CD4-positive, alpha-beta T cell treated with Interleukin-6 for 4 hours (primary cell): ENCODE data around the gene ZNF558.

Source experiments
- DNase-seq: peaks from one replicate; pipeline ENCODE4 v3.0.0-alpha.2; 2020; ENCODE audit warnings: mixed read lengths

ZNF558 gene

DNA sequence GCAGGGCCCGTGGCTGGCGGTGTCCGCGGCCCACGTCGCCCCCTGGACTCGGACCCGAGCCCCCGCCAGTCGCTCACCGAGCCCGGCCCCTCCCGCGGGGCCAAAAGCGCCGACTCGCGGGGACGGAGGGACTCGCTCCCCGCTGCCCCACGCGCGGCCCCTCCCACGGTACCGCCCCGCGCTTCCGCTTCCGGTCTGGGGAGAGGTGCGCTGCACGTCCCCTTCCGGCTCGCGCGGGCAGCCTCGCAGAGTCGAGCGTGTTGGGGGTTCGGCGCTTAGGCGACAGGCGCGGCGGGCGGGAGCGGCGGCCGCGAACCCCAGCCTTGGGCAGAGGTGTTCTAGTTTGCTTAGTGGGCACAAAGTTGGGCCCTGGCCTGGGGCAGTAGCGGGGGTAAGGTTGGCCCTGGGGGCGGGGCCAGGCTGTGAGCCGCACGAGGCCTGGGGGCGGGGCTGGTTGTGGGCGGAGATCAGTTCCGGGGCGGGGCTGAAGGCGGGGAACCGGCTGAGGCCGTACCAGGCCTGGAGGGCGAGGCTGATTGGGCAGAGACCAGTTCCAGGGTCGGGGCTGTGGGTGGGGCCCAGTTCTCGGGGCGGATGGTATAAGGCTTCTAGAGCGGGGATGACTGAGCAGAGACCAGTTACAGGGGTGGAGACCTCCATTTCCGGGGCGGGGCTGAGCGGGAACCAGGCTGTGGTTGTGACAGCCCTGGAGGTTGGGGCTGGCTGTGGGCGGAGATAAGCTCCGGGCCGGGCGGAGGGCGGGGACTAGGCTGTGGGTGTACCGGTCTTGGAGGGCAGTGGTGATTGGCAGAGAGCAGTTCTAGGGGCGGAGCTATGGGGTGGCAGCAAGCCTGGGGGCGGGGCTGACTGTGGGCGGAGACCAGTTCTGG, at the start of gene ZNF558, which contains the start of gene MBD3L1:
Gene ZNF558, minus strand, starts transcription at position 173 of the 890 bp plus-strand sequence. CDS start 9,645 bp downstream, outside the sequence.
Gene MBD3L1, plus strand, starts transcription at position 246 of the 890 bp plus-strand sequence. CDS start 10,302 bp downstream, outside the sequence.
- peak; percentile 98 for DNase-seq

DNA sequence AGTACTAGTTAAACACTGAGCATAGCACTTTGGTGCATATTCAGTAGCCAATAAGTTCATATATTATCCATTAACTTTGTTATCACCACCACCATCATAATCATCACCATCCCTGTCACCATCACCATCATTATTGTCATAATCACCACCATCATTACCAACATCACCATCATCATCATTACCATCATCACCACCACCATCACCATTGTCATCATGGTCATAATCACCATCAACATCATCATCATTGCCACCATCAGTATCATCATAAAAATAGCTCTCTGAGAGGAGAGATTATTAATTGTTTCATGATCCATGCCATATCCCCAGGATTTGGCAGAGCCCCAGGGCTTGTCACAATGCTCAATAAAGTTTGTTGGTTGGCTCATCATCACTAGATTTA, 49.4 kb upstream of the ZNF558 start:
- no peak for DNase-seq

DNA sequence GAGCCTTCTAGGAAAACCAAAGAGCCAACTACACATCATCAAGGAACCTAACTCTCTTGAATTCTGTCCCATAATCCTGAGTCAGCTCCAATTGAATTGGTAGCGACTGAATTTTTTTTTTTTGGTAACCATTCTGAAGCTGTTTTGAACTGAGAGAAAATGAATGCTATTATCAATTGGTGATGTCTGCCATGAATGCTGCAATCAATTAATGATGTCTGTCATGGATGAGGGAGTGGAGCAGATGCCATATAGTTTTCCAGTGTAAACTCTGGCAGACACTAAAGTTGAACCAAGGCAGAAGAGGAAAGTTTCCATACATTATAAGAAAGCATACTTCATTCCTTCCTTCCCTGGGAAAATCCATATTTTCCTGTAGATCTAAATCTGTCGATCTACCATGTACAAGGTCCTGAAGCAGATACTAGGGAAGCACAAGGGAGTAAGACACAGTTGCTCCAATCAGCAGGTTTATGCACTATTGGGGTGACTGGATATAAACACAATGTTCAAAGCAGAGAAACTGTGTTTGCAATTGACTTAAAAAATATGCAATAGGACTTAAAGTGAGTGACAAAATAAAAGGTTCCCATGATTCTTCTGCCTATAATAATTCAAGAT, 48.9 kb upstream of the ZNF558 start:
- DNase-seq = no peak

DNA sequence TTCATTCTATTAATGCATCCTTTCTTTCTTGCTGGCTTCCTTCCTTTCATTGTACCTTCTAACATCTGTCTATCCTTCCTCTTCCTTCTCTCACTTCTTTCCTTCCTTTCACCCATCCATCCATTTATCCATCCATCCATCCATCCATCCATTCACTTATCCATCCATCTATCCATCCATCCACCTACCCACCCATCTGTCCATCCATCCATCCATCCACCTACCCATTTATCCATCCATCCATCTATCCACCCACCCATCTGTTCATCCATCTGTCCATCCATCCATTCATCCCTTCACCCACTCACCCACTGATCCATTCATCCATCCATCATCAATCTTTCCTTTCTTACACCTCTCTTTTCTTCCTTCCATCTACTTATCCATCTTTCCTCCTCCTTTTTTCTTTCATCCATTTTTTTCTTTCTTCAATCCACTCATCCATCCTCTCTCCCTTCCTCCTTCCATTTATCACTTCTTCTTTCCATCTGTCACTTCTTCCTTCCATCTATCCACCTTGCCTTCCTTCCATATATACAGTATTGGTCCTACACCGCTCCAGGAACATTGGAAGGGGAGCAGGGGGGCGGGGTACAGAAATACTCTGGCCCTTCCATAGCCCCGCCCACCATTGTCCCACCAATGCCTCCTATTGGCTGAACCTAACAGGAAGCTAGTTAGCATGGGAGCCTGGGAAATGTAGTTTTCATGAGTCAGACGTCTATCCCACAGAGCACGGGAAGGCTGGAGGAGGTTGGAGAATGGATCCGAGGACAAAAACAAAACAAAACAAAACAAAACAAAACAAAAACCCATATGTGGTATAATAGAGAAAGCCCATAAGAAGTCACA, 46.0 kb upstream of the ZNF558 start:
- no peak for DNase-seq

DNA sequence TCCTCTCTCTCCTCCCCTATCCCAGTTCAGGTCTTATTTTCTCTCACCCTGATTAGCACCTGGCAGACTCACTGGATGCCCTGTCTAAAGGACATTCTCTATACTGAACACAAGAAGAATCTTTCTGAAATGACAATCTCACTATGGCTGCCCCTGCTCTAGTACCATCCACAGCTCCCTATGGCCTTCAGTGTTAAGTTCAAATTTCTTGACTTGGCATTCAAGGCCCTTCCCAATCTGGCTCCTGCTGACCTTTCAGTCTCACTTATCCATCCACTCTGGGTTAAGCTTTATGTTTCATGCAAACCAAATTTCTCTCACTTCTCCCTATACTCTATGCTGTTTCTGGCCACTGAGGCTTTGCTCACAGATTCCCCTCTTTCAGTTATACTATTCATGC, 34.2 kb upstream of the ZNF558 start:
- no peak for DNase-seq

DNA sequence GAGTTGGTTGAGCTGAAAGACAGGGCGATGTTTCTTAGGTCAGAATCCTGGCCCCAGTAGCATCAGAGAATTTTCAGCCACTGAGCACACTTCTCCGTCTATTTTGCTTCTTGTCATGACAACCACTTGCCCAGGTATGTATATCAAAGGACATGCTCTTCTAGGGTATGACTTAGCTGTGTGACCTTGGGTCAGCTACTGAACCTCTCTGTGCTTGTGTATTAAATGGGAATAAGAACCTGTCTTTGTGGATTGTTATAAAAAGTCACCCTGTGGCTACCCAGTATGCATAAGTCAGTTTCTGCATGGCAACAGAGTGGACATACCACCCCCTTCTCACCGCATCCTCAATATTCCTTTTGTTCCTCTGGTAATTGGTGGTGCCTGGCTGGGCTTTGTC, 26.2 kb upstream of the ZNF558 start:
- no peak for DNase-seq

DNA sequence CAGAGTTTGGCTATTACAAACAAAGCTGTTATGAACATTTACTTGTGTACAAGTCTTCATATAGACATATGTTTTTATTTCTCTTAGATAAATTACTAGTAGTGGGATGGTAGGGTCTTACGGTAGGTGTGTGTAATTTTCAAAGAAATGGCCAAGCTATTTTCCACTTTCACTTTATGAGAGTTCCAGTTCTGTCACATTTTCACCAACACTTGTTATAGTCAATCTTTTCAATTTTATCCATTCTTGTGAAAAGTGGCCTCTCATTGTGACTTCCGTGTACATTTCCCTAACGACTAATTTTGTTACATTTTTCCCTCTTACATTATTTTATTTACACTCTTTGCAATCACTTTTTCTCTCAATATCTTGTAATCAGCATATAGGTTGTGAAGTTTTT, 18.4 kb upstream of the ZNF558 start:
- no peak for DNase-seq

DNA sequence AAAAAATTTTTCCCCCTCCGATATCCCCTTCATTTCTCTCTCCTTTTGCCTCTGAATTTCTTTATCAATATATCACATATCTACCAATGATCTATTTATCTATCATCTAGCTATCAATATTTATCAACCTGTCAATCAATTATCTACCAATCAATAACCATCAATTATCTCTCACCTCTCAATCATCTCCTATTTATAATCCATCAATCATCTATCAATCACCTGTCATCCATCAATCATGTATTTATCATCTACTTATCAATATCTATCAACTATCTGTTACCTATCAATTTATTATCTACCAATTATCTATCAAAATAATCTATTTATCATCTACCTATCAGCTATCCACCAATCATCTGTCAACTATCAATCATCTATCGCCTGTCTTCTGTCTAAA, 17.1 kb upstream of the ZNF558 start:
- DNase-seq = no peak

DNA sequence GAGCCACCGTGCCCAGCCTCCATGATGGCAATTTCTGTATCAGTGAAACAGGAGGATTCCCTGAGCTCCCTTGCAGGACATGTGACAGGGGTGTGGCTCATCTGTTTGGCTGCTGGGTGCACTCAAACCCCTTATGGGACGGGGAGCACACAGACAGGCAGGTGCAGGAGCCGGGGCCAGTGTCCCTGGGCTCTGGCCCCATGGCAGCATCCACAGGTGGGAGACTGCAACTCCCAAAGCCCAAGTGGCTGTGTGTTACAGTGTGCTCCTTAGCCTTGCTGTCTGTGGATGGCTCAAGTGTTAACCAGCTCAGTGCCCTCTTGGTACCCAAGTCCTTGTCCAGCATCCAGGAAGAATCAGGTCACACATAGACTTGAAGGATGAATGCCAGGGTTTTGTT, 14.7 kb upstream of the ZNF558 start:
- no peak for DNase-seq

DNA sequence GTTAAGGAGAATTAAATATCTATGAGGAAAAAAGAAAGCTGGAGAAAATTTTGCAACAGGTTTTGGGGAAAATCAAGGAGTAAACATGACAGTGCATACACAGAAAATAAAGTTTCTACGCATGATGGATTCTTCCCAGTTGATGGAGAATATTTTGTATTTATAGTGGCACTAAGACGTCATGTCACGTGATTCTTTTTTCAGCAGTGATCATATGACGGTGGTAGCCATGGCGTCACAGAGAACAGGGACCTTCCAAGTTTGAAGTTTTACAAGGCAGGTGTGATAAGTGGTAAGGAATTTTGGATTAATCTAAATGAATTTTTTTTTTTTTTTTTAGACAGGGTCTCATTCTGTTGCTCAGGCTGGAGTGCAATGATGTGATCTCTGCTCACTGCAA, 8.6 kb upstream of the ZNF558 start:
- no peak for DNase-seq

DNA sequence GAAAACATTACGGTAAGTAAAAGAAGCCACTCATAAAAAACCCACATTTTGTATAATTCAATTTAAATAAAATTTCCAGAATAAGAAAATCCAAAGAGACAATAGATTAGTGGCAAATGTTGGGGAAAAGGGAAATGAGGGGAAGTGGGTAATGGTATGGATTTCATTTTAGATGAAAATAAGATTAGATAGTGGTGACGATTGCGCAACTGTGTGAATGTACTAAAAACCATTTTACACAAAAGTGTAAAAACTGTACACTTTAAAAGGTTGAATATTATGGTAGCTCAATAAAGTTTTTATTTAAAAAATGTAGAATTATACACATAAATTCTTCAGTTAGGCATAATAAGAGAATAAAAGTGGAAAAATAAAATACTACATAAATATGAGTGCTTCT, 3.8 kb upstream of the ZNF558 start:
- no peak for DNase-seq

DNA sequence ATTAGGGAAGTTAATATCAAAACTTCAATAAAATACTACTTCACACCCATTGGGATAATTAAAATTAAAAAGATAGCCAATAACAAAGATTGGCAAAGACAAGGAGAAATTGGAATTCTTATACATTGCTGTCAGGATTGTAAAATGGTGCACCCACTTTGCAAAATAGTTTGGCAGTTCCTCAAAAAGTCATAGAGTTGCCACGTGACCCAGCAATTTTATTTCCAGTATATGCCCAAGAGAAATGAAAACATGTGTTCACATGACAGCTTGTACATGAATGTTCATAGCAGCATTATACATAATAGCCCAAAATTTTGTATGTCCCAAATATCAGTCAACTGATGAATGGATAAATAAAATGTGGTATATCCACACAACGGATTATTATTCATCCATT, 3.3 kb upstream of the ZNF558 start:
- no peak for DNase-seq

DNA sequence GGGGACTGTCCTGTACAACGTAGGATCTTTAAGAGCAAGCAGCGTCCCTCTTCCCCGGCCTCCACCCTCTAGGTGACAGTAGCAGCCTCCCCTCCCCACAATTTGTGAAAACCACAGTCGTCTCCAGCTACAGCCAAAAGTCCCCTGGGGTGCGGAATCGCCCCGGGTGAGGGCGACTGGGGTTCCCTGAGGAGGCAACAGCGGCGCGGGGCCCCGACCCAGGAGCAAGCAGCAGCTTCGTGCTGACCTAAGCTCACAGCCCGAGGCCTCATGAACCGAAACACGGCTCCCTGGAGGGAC, 322 bp downstream of the ZNF558 start:
- no peak for DNase-seq

DNA sequence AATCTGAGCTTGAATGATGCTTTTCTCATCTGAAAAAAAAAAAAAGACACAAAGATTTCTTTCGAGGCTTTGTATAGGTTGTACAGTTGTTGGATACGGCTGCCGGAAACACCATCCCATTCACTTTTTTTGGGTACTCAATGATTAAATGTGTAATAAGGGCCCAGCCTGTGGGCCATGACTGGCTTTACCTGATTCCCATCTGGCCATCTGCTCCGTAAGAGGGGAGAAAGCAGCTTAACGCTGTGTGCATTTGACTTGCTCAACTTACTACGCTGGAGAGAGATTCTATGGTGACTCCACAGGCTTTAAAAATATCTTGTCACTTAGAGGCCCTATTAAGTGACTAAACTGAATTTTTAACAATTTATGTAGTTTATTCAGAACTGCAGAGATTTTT, 731 bp downstream of the ZNF558 start:
- DNase-seq = no peak

DNA sequence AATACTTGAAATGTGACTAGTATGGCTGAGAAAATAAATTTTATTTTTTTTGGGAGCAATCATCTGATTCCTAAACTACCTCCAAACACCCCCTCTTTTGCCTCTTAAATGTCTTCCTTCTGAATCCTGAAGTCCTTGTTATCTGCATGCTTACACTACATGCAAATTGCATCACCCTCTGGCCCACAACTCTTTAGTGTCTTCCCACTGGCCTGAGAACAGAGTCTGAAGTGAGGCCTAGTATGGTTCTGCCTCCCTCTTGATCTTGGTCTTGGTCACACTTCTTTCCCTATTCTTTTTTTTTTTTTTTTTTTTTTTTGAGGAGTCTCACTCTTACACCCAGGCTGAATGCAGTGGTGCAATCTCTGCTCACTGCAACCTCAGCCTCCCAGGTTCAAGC, 4.8 kb downstream of the ZNF558 start:
- DNase-seq = no peak

DNA sequence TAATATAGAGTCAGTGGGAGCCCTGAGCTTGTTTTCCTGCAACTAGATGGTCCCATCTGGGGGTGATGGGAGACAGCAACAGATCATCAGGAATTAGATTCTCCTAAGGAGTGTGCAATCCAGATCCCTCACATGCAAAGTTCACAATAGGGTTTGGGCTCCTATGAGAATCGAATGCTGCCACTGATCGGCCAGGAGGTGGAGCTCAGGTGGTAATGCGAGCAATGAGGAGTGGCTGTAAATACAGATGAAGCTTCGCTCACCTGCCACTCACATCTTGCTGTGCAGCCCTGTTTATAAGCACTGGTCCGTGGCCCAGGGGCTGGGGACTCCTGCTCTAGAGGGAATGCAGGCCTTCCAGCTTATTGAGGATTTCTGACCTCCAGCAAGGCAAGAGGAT, 5.7 kb downstream of the ZNF558 start:
- no peak for DNase-seq

DNA sequence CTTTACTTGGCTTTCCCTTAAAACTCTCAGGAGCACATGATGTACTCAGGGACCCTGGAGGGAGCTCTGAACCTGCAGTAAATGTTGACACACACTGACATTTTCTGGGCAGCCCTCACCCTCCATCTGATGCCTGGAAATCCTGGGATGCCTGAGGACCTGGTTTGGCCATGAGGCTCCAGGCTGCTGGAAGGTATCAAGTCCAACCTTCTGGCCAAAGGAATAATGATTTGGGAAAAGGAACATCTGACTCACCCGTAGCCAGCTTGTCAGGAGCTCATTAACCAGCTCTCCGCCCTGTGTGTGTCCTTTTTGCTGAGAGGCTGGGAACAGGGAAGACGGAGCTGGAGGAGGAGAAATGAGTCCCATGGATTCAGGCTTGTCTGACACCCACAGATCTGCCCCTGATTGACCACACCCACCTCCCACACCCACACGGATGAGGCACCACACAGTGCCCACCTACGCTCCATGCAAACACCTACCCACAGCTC, 10.3 kb downstream of the ZNF558 start:
- DNase-seq = no peak

DNA sequence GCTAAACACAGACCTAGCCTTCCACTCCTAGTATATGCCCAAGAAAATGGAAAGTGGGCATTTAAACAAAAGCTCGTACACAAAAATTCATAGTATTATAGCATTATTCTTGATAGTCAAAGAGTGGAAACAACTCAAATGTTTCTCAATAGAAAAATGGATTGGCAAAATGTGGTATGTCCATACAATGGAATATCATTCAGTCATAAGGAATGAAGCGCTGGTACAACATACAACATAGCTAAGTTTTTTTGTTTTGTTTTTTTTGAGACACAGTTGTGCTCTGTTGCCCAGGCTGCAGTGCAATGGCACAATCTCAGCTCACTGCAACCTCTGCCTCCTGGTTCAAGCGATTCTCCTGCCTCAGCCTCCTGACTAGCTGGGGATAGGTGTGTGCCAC, 11.9 kb downstream of the ZNF558 start:
- no peak for DNase-seq

DNA sequence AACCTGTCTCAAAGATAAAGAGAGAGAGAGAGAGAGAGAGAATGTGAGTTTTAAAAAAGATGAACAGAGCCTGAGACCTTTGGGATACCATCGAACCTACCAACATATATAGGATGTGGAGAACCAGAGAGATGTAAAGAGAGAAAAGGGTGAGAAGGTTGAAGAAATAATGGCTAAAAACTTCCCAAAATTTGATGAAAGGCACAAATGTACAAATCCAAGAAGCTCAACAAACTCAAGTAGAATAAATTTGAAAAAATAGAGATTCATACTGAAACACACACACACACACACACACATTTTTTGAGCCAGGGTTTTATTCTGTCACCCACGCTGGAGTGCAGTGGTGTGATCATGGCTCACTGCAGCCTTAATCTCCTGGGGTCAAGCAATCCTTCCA, 16.3 kb downstream of the ZNF558 start:
- DNase-seq = no peak

DNA sequence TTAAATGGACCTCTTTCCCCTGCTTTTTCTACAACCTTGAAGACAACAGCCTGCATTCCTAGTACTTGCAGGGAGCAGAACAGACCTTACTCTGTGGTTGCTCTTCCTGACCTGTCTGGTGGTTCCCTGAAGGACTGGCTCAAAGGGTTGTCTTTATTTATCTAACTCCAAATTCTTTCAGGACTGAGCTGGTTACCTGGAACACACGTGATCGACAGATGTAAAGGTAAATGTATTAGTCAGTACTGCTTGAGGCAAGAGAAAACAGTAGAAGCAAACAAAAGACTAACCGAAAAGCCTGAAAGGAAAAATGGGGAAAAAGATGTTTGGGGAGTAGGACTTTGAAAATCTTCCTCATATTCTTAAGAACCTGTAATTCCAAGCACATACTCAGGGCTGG, 17.9 kb downstream of the ZNF558 start:
- DNase-seq = no peak

DNA sequence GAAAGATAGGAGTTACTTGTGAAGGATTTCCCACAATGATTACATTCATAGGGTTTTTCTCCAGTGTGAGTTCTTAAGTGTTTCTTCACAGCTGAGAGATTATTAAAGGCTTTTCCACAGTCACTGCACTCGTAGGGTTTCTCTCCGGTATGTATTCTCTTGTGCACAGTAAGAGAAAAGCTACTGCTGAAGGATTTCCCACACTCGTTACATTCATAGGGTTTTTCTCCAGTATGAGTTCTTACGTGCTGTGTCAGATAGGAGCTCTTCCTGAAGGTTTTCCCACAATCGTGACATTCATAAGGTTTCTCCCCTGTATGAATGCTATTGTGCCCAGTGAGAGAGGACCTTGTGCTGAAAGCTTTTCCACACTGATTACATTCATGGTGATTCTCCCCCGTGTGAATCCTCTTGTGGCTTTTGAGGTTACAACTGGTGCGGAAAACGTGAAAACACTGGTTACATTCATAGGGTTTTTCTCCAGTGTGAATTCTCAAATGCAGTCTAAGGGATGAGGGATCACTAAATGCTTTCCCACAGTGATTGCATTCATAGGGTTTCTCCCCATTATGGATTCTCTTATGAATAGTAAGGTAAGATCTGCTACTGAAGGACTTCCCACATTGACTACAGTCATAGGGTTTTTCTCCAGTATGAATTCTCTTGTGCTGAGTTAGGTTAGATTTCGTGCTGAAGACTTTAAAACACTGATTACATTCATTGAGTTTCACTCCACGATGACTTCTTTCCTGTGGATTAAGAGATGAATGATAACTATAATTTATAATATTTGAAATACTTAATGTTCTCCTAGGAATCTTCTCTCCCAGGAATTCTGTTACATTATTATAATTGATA, 20.6 kb downstream of the ZNF558 start:
- no peak for DNase-seq

DNA sequence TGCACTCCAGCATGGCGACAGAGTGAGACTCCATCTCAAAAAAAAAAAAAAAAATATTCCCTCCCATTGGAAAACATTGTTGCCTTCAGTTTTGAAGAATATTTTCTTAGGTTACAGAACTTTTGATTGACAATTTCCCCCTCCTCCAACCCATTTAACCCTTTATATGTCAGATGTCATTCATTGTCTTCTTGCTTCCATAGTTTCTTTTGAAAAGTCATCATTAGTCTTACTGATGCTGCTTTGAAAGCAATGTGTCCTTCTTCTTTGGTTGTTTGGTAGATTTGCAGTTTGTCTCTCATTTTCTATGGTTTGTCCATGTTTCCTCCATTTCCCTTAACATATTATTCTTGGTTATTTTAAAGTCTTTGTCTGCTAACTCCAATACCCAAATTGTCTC, 25.4 kb downstream of the ZNF558 start:
- no peak for DNase-seq

DNA sequence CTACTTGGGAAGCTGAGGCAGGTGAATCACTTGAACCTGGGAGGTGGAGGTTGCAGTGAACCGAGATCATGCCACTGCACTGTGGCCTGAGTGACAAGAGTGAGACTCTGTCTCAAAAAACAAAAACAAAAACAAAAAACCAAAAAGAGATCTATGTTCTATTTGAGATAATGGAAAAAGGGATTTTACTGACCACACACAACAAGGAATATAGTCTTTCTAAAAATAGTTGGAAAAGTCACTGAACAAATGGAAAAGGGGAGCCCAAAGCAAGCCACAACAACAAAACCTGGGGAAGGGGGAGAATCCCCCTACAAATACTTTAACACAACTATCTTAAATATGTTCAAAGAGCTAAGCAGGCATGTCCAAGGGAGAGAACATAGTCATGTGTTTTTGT, 37.3 kb downstream of the ZNF558 start:
- DNase-seq = no peak
